GM06990 (cell line): ENCODE measurements around the gene IRF9.

Experiments
- DNase-seq: peaks from one replicate; pipeline ENCODE4 v3.0.0-alpha.2; 2011; ENCODE audit not compliant: insufficient read length; ENCODE audit errors: extremely low read depth
- H3K27me3 ChIP-seq: replicated peaks from 2 replicates; pipeline ENCODE4 v1.6.0; 2011; ENCODE audit warnings: low read length; ENCODE audit not compliant: control insufficient read depth, insufficient read depth
- H3K36me3 ChIP-seq: 2 replicates; pipeline ENCODE4 v1.5.1; 2011; ENCODE audit warnings: low read length; ENCODE audit not compliant: control insufficient read depth, insufficient read depth
- H3K4me3 ChIP-seq: replicated peaks from 2 replicates; pipeline ENCODE4 v1.5.1; 2011; ENCODE audit warnings: low read depth, mild to moderate bottlenecking, control low read depth, low read length
- TF ChIP-seq, protein P1 (sequence below): IDR thresholded peaks from 2 replicates; pipeline ENCODE4 v1.5.1; 2011; ENCODE audit warnings: low read length, control low read depth, mild to moderate bottlenecking, inconsistent platforms; ENCODE audit not compliant: insufficient read depth, poor library complexity, severe bottlenecking

IRF9 gene

DNA sequence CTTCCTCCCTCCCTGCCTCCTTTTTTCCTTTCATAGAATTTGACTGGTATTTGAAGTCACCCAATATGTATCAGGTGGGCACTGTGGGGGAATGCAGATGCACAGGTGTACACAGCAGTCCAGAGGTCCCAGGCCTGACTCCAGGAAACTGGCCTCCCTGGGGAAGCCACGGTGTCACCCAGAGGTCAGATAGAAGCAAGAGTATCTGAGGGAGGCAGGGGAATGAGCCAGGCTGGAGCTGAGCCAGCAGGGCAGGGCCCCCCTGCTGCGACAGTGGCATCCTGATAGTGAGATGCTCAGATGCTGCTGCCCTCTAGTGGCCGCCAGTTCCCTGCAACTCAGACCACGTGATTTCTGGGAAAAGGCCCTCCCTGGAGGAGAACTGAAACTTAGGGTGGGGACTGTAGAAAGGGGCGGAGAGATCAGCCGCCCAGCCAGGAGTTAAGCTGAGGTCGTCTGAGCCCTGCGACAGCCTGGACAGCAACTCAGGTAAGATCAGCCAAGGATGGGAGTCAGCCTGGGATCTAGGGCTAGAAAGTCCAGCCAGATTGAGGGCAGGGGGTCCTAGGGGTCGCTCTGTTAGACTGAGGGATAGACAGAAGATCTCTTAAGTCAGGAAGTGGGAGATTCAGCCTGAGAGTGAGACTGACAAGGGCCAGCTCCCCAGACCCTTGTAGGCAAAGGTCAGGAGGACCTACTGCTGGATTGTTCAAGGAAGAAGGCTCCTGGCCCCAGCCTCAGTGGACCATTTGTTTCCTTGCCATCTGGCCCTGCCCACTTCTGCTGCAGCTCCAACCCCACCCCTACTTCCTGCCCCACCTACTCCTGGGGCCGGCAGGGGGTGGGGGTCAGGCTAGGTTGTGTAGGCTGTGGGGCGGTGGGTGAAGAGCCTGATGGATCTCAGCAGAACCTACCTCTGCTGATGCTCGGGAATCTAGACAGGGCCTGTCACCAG, at the start of gene IRF9:
TSS of gene IRF9 (plus strand) at position 416 of the 955 bp plus-strand sequence. CDS start 880 bp downstream, outside the sequence.
- H3K27me3 ChIP-seq = no peaks in the 10 kb centered on the region
- peaks cover 56% of the 10 kb centered on the region for H3K36me3 ChIP-seq
- DNase-seq = peak; percentile 90
- TF ChIP-seq, protein P1, sequence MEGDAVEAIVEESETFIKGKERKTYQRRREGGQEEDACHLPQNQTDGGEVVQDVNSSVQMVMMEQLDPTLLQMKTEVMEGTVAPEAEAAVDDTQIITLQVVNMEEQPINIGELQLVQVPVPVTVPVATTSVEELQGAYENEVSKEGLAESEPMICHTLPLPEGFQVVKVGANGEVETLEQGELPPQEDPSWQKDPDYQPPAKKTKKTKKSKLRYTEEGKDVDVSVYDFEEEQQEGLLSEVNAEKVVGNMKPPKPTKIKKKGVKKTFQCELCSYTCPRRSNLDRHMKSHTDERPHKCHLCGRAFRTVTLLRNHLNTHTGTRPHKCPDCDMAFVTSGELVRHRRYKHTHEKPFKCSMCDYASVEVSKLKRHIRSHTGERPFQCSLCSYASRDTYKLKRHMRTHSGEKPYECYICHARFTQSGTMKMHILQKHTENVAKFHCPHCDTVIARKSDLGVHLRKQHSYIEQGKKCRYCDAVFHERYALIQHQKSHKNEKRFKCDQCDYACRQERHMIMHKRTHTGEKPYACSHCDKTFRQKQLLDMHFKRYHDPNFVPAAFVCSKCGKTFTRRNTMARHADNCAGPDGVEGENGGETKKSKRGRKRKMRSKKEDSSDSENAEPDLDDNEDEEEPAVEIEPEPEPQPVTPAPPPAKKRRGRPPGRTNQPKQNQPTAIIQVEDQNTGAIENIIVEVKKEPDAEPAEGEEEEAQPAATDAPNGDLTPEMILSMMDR = peak; percentile 88
- peak within 1 kb of the TSS; percentile 96 for H3K4me3 ChIP-seq

DNA sequence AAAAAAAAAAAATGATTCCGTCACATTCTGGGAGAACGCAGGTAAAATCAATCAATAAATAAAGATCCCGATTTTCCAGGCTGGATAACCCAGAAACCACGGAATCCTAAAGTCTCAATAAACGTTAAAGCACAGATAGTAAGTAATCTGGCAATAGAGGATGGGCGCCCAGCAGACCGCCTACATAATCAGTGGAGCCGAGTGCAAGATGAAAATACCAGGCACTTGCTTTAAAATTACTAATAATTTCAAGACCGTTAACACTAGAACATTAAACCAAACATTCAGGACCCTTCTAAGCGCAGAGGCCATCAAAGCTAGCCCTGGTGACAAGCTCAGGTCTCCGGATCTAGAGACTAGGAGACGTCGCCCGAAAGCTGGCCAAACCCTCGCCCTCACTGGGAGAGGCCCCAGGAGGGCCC, 47.7 kb upstream of the IRF9 start:
- DNase-seq = no peak
- TF ChIP-seq, protein P1 = no peak
- no peaks in the 10 kb centered on the region for H3K27me3 ChIP-seq

GRCh38 chr14:24113801-24114531, 47.1 kb upstream of the IRF9 start:
- DNase-seq = peak; percentile 91
- H3K27me3 ChIP-seq = no peaks in the 10 kb centered on the region
- TF ChIP-seq, protein P1 = no peak
- H3K36me3 ChIP-seq = peaks cover 18% of the 10 kb centered on the region
- H3K4me3 ChIP-seq = peak overlapping the region; percentile 72

More for the DNA sequence above, 47.7 kb upstream of the IRF9 start:
- Histone ChIP-seq H3K4me3 (peak overlapping the region; percentile 72), H3K36me3 (peaks cover 13% of the 10 kb centered on the region)

DNA sequence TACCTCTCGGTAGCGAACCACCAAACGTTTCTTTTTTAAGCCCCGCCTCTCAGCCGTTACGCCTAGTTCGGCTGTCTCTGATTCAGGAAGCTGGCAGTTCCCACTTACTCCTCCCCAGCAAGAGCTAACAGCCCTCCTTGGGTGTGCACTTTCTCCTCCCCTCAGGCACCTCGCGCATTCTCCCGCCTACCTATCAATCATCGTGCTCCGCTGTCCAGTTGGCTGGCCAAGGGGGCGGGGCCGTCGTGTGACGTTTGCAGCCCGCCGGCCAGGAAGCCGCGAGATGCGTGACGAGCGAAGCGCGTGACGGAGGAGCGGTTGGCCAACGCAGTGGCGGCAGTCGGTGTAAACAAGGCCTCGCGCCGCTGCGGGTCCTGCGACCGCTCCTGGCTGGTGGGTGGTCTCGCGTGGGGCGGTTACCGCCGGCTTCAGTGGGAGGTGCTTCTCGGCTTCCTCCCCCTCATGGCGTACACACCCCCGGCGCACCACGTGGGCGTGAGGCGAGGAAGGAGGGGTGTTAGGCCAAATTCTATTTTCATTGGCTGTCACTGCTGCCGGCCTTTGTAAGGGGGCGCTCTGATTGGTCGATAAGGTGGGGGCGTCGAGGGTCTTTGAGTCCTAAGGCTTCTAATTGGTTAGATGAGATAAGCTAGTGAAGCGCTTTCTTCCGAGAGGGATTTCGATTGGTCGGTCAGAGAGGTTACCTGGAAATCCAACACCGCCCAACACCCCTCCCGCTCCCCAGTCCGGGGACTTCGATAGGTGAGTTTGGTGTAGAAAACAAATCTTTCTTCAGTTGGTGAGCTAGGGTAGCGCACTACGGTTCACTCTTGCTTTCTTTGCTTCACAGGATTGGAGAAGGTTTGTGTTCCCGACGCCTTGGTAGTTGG, 46.3 kb upstream of the IRF9 start, which contains the start of the genes DCAF11 and NRL:
TSS of gene DCAF11 (plus strand) at position 246 of the 890 bp plus-strand sequence. CDS start 818 bp downstream, outside the sequence.
TSS of gene NRL (minus strand) at position 418 of the 890 bp plus-strand sequence. CDS start 32,101 bp downstream, outside the sequence.
- DNase-seq = peak; percentile 99
- Histone ChIP-seq H3K27me3 (no peaks in the 10 kb centered on the region), H3K4me3 (peak within 1 kb of the TSS; percentile 72), H3K36me3 (peaks cover 25% of the 10 kb centered on the region)
- TF ChIP-seq, protein P1 = no peak
